ENCODE data around the gene OR2V2. TPM values are rescaled to one million over a fixed set of nuclear protein-coding genes. Genes with fewer than 3 reads are reported as not detected.

OR2V2 gene
- total RNA-seq, 1 donor, result not detected

GRCh38 chr5:181185560-181185959 lies 38.2 kb downstream of the OR2V2 start:
- no peak overlapping the region for H3K4me3 ChIP-seq (ENCODE audit: low read depth, low read length)
- DNase-seq (ENCODE audit: low read depth), result no peak
- no peak for TF ChIP-seq CTCF (IDR thresholded peaks at IDR 0.05; ENCODE audit: insufficient read depth, low read length)

- no peak for TF ChIP-seq CTCF (IDR thresholded peaks at IDR 0.05; ENCODE audit: insufficient read depth, low read length)
- no peak overlapping the region for H3K4me3 ChIP-seq (ENCODE audit: low read depth, low read length)
- no peak for DNase-seq (ENCODE audit: low read depth)
Measured at GRCh38 chr5:181186022-181186421, 38.6 kb downstream of the OR2V2 start.

- no peak for DNase-seq (ENCODE audit: low read depth)
- H3K4me3 ChIP-seq (ENCODE audit: low read depth, low read length), result peak overlapping the region; percentile 14
- no peak for TF ChIP-seq CTCF (IDR thresholded peaks at IDR 0.05; ENCODE audit: insufficient read depth, low read length)
Measured at GRCh38 chr5:181186986-181187499, 39.7 kb downstream of the OR2V2 start.

- DNase-seq (ENCODE audit: low read depth), result peak; percentile 83
- H3K4me3 ChIP-seq (ENCODE audit: low read depth, low read length), result peak overlapping the region; percentile 46
- TF ChIP-seq CTCF (IDR thresholded peaks at IDR 0.05; ENCODE audit: insufficient read depth, low read length), result peak; percentile 43
Measured at GRCh38 chr5:181187500-181188213, 40.3 kb downstream of the OR2V2 start.

GRCh38 chr5:181188700-181189362 lies 41.4 kb downstream of the OR2V2 start:
- DNase-seq (ENCODE audit: low read depth), result peak; percentile 82
- TF ChIP-seq CTCF (IDR thresholded peaks at IDR 0.05; ENCODE audit: insufficient read depth, low read length), result no peak
- H3K4me3 ChIP-seq (ENCODE audit: low read depth, low read length), result peak overlapping the region; percentile 91

- H3K4me3 ChIP-seq (ENCODE audit: low read depth, low read length), result peak overlapping the region; percentile 91
- no peak for TF ChIP-seq CTCF (IDR thresholded peaks at IDR 0.05; ENCODE audit: insufficient read depth, low read length)
- peak; percentile 42 for DNase-seq (ENCODE audit: low read depth)
Measured at GRCh38 chr5:181189363-181189961, 42.1 kb downstream of the OR2V2 start.

Data from fibroblast of the aortic adventitia (primary cell).